ENCODE data around the gene ADAMTSL1. TPM values are rescaled to one million over a fixed set of nuclear protein-coding genes. Genes with fewer than 3 reads are reported as not detected.

Gene ADAMTSL1
- total RNA-seq, 2 donors from 2014 or later, result 2.5 to 3.8 TPM

GRCh38 chr9:18675332-18675731, 201.4 kb downstream of the ADAMTSL1 start:
- intact Hi-C loops (cut with DNase I), result no loop called here
- DNase-seq (no peak), ATAC-seq (no peak)

- intact Hi-C loops (cut with DNase I), result no loop called here
- DNase-seq (no peak), ATAC-seq (no peak)
These were observed 202.0 kb downstream of the ADAMTSL1 start for GRCh38 chr9:18675973-18676372.

GRCh38 chr9:18676525-18676924, 202.6 kb downstream of the ADAMTSL1 start:
- DNase-seq (no peak), ATAC-seq (peak in 1 of 2 donors; percentile 73)
- intact Hi-C loops (cut with DNase I), result no loop called here

- DNase-seq (no peak), ATAC-seq (peak in 1 of 2 donors; percentile 41)
- intact Hi-C loops (cut with DNase I), result no loop called here
These were observed 205.1 kb downstream of the ADAMTSL1 start for GRCh38 chr9:18678821-18679590.

GRCh38 chr9:18682907-18683306, 209.0 kb downstream of the ADAMTSL1 start:
- DNase-seq (no peak), ATAC-seq (no peak)
- intact Hi-C loops (cut with DNase I), result no loop called here

- DNase-seq, result no peak
- ATAC-seq, result no peak
- intact Hi-C loops (cut with DNase I), result no loop called here
These were observed 209.4 kb downstream of the ADAMTSL1 start for GRCh38 chr9:18683312-18683711.

GRCh38 chr9:18683851-18684250, 209.9 kb downstream of the ADAMTSL1 start:
- intact Hi-C loops (cut with DNase I), result no loop called here
- no peak for ATAC-seq
- DNase-seq, result no peak

- ATAC-seq (peak in 1 of 2 donors; percentile 19), DNase-seq (no peak)
- intact Hi-C loops (cut with DNase I), result no loop called here
These were observed 210.8 kb downstream of the ADAMTSL1 start for GRCh38 chr9:18684593-18685317.

GRCh38 chr9:18688581-18689565, 214.9 kb downstream of the ADAMTSL1 start:
- ATAC-seq (no peak), DNase-seq (no peak)
- intact Hi-C loops (cut with DNase I), result no loop called here

- ATAC-seq (no peak), DNase-seq (no peak)
- intact Hi-C loops (cut with DNase I), result no loop called here
These were observed 216.0 kb downstream of the ADAMTSL1 start for GRCh38 chr9:18689921-18690320.

- ATAC-seq (no peak), DNase-seq (no peak)
- intact Hi-C loops (cut with DNase I), result no loop called here
These were observed 218.3 kb downstream of the ADAMTSL1 start for GRCh38 chr9:18692268-18692667.

- intact Hi-C loops (cut with DNase I), result no loop called here
- ATAC-seq (no peak), DNase-seq (no peak)
These were observed 219.0 kb downstream of the ADAMTSL1 start for GRCh38 chr9:18692962-18693361.

- no peak for ATAC-seq
- DNase-seq, result no peak
- intact Hi-C loops (cut with DNase I), result no loop called here
These were observed 221.2 kb downstream of the ADAMTSL1 start for GRCh38 chr9:18694959-18695668.

- intact Hi-C loops (cut with DNase I), result no loop called here
- ATAC-seq (no peak), DNase-seq (no peak)
These were observed 225.0 kb downstream of the ADAMTSL1 start for GRCh38 chr9:18698992-18699391.

GRCh38 chr9:18699764-18700163, 225.8 kb downstream of the ADAMTSL1 start:
- ATAC-seq, result no peak

GRCh38 chr9:18700714-18701113, 226.8 kb downstream of the ADAMTSL1 start:
- intact Hi-C loops (cut with DNase I), result no loop called here
- DNase-seq, result no peak
- ATAC-seq, result no peak

More at GRCh38 chr9:18699764-18700163, 225.8 kb downstream of the ADAMTSL1 start:
- intact Hi-C loops (cut with DNase I), result no loop called here
- DNase-seq, result no peak

- DNase-seq, result no peak
- intact Hi-C loops (cut with DNase I), result no loop called here
- peak; percentile 55 to 68 for ATAC-seq
These were observed 229.4 kb downstream of the ADAMTSL1 start for GRCh38 chr9:18703151-18703900.

GRCh38 chr9:18703901-18704379, 230.0 kb downstream of the ADAMTSL1 start:
- DNase-seq (no peak), ATAC-seq (no peak)
- intact Hi-C loops (cut with DNase I), result no loop called here
